ENCODE results near the gene GPR176. TPM values are rescaled to one million over a fixed set of nuclear protein-coding genes. Genes with fewer than 3 reads are reported as not detected.
A peak's percentile ranks its signal among the peaks of the same experiment; 100 is the strongest.

GPR176 gene
- polyA plus RNA-seq, 3 donors = 0.08 to 0.18 TPM; not detected in 1

DNA sequence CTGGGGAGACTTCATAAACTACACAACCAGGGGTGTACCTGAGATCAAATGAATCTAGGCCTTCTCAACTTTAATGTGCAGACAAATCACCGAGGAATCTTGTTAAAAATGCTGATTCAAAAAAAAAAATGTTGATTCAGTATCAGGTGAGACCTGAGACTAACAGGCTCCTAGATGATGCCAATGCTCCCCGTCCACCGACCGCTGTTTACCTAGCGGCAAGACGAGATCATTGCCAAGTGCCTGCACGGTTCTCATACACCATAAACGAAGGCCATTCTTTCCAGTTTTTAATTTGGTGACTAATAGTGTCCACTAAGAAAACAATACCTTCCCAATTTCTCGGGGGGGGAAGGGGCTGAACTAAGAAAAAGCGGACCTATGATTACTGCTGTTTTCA, 134.9 kb downstream of the GPR176 start:
- Histone ChIP-seq H3K79me2 (ENCODE audit: insufficient read depth, low read length) (peaks cover 12% of the 10 kb centered on the region), H4K20me1 (ENCODE audit: insufficient read depth, low read length) (no peaks in the 10 kb centered on the region), H3K36me3 (replicated peaks in 1 of 2; ENCODE audit: control insufficient read depth in 1 of 2, insufficient read depth in 2 of 2, low read length in 2 of 2) (no peaks in the 10 kb centered on the region), H2AFZ (ENCODE audit: insufficient read depth, low read depth, low read length, poor library complexity, severe bottlenecking) (no peak overlapping the region), H3K4me2 (replicated peaks; ENCODE audit: extremely low read depth, low read length, poor library complexity, severe bottlenecking) (no peak overlapping the region), H3K27ac (ENCODE audit: low read depth in 1 of 2, low read length in 2 of 2) (no peak overlapping the region), H3K9ac (ENCODE audit: insufficient read depth, low read length, poor library complexity, severe bottlenecking) (no peak overlapping the region), H3K4me3 (replicated peaks in 1 of 3; ENCODE audit: low read depth in 2 of 3, low read length in 3 of 3) (no peak overlapping the region), H3K27me3 (ENCODE audit: control insufficient read depth in 2 of 2, insufficient read depth in 2 of 2, low read length in 2 of 2) (no peaks in the 10 kb centered on the region), H3K4me1 (ENCODE audit: control insufficient read depth in 1 of 2, insufficient read depth in 2 of 2, low read length in 2 of 2) (peaks cover 17 to 20% of the 10 kb centered on the region in 2 donors), H3K9me3 (replicated peaks in 1 of 2; ENCODE audit: control insufficient read depth in 1 of 2, insufficient read depth in 1 of 2, low read length in 2 of 2) (no peaks in the 10 kb centered on the region)
- Mint-ChIP-seq H3K27ac (no peak overlapping the region), H3K27me3 (ENCODE audit: low read depth in 3 of 3) (no peaks in the 10 kb centered on the region), H3K36me3 (peaks cover 3% of the 10 kb centered on the region in 2 donors), H3K9me3 (peaks cover 0 to 1% (median 0%) of the 10 kb centered on the region in 7 donors), H3K4me1 (peaks cover 34% of the 10 kb centered on the region), H3K4me3 (no peak overlapping the region)
- intact Hi-C loops (cut with micrococcal nuclease) = loop anchor here (5.0 to 10.0 kb wide), 6 partner anchors 150 to 490 kb away; partner anchors contain the start of genes BMF (in 1 of the 2), BUB1B (in 1 of the 2) and EIF2AK4 (in 1 of the 2)
- DNase-seq = no peak
- TF ChIP-seq, protein P1, sequence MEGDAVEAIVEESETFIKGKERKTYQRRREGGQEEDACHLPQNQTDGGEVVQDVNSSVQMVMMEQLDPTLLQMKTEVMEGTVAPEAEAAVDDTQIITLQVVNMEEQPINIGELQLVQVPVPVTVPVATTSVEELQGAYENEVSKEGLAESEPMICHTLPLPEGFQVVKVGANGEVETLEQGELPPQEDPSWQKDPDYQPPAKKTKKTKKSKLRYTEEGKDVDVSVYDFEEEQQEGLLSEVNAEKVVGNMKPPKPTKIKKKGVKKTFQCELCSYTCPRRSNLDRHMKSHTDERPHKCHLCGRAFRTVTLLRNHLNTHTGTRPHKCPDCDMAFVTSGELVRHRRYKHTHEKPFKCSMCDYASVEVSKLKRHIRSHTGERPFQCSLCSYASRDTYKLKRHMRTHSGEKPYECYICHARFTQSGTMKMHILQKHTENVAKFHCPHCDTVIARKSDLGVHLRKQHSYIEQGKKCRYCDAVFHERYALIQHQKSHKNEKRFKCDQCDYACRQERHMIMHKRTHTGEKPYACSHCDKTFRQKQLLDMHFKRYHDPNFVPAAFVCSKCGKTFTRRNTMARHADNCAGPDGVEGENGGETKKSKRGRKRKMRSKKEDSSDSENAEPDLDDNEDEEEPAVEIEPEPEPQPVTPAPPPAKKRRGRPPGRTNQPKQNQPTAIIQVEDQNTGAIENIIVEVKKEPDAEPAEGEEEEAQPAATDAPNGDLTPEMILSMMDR (IDR thresholded peaks at IDR 0.05) = no peak
- 100% methylated on average over 5 of the region's 10 CpGs for WGBS (ENCODE audit: insufficient coverage)

DNA sequence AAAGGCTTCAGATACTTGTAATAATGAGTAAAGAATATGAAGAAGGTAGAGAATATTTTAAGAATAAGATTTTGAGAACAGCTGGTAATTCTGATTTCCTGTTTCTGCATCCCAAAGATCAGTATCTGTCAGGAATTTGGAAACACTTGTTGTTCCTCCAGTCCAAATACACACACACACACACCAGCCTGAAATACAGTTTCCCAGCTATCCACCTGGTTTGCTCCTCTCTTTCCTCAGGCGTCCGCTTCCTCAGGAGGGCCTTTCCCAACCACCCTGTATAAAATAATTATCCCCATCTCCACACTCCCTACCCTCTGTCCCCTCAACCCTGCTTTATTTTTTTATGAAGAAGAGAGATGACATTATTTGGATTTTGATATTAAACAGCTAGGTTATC, 135.4 kb downstream of the GPR176 start:
- TF ChIP-seq, protein P1 (IDR thresholded peaks at IDR 0.05) = no peak
- Mint-ChIP-seq H3K27me3 (ENCODE audit: low read depth in 3 of 3) (no peaks in the 10 kb centered on the region), H3K4me1 (peaks cover 30% of the 10 kb centered on the region), H3K27ac (peak overlapping the region in 1 of 7 donors; percentile 20), H3K9me3 (peaks cover 0 to 1% (median 0%) of the 10 kb centered on the region in 7 donors), H3K36me3 (peaks cover 3% of the 10 kb centered on the region in 2 donors), H3K4me3 (no peak overlapping the region)
- Histone ChIP-seq H4K20me1 (ENCODE audit: insufficient read depth, low read length) (no peaks in the 10 kb centered on the region), H3K27me3 (ENCODE audit: control insufficient read depth in 2 of 2, insufficient read depth in 2 of 2, low read length in 2 of 2) (no peaks in the 10 kb centered on the region), H3K4me2 (replicated peaks; ENCODE audit: extremely low read depth, low read length, poor library complexity, severe bottlenecking) (no peak overlapping the region), H3K9ac (ENCODE audit: insufficient read depth, low read length, poor library complexity, severe bottlenecking) (no peak overlapping the region), H3K27ac (ENCODE audit: low read depth in 1 of 2, low read length in 2 of 2) (no peak overlapping the region), H3K4me1 (ENCODE audit: control insufficient read depth in 1 of 2, insufficient read depth in 2 of 2, low read length in 2 of 2) (peaks cover 17 to 20% of the 10 kb centered on the region in 2 donors), H3K9me3 (replicated peaks in 1 of 2; ENCODE audit: control insufficient read depth in 1 of 2, insufficient read depth in 1 of 2, low read length in 2 of 2) (no peaks in the 10 kb centered on the region), H3K36me3 (replicated peaks in 1 of 2; ENCODE audit: control insufficient read depth in 1 of 2, insufficient read depth in 2 of 2, low read length in 2 of 2) (no peaks in the 10 kb centered on the region), H3K4me3 (replicated peaks in 1 of 3; ENCODE audit: low read depth in 2 of 3, low read length in 3 of 3) (no peak overlapping the region), H2AFZ (ENCODE audit: insufficient read depth, low read depth, low read length, poor library complexity, severe bottlenecking) (no peak overlapping the region), H3K79me2 (ENCODE audit: insufficient read depth, low read length) (peaks cover 12% of the 10 kb centered on the region)
- intact Hi-C loops (cut with micrococcal nuclease) = loop anchor here (5.0 to 10.0 kb wide), 6 partner anchors 150 to 490 kb away; partner anchors contain the start of genes BMF (in 1 of the 2), BUB1B (in 1 of the 2) and EIF2AK4 (in 1 of the 2)
- WGBS (ENCODE audit: insufficient coverage) = 80% methylated on average over 1 of the region's 2 CpGs
- DNase-seq = no peak
